ENCODE measurements around the gene IL18R1. TPM values are rescaled to one million over a fixed set of nuclear protein-coding genes. Genes with fewer than 3 reads are reported as not detected.

Gene IL18R1
- total RNA-seq, 1 donor from 2014 or later = 4.9 TPM

DNA sequence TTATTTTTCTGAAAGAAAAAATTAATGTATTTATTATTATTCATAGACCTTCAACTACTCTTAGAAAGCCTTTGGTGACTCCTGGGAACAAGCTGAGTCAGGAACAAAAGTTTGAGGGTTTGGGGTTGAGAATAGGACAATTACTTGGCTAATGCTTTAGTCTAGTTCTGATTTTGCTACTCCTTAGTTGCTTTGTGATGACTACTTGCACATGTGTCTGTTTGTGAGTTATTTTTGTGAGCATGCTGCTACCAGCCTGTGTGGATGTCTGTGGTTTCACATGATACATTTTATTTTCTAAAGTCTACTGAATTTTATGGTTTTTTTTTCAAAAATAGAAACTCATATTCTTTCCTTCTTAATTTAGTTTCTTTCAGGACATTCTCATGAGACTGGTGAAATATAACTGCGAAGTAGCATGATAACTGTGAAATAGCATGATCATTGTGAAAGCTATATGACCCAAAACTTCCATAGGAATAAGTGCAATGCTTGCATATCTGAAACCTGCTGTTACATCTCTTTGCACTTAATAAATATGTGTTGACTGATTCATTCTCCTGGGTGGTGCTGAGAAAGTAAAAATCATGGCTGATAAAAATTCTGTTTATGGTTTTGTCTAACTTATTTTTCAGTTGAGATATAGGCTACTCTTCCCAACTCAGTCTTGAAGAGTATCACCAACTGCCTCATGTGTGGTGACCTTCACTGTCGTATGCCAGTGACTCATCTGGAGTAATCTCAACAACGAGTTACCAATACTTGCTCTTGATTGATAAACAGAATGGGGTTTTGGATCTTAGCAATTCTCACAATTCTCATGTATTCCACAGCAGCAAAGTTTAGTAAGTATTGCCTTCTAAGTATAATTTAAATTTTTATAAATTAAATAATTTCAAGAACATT is 17.9 kb upstream of the IL18R1 start:
- no peak for DNase-seq (ENCODE audit: extremely low spot score in 2 of 2)
- TF ChIP-seq POLR2A (IDR thresholded peaks at IDR 0.05) (no peak), POLR2AphosphoS5 (IDR thresholded peaks at IDR 0.05; ENCODE audit: insufficient read depth in 1 of 2, low read depth in 1 of 2) (no peak)
- TF ChIP-seq, protein P1, sequence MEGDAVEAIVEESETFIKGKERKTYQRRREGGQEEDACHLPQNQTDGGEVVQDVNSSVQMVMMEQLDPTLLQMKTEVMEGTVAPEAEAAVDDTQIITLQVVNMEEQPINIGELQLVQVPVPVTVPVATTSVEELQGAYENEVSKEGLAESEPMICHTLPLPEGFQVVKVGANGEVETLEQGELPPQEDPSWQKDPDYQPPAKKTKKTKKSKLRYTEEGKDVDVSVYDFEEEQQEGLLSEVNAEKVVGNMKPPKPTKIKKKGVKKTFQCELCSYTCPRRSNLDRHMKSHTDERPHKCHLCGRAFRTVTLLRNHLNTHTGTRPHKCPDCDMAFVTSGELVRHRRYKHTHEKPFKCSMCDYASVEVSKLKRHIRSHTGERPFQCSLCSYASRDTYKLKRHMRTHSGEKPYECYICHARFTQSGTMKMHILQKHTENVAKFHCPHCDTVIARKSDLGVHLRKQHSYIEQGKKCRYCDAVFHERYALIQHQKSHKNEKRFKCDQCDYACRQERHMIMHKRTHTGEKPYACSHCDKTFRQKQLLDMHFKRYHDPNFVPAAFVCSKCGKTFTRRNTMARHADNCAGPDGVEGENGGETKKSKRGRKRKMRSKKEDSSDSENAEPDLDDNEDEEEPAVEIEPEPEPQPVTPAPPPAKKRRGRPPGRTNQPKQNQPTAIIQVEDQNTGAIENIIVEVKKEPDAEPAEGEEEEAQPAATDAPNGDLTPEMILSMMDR (IDR thresholded peaks at IDR 0.05) = no peak
- no peaks in the 10 kb centered on the region for H3K27me3 ChIP-seq
- intact Hi-C loops (cut with DNase I) = no loop called here
- no peak overlapping the region for H3K27ac ChIP-seq
- no peaks in the 10 kb centered on the region for H3K36me3 ChIP-seq
- H3K4me3 ChIP-seq = no peak overlapping the region
- no peaks in the 10 kb centered on the region for H3K9me3 ChIP-seq
- H3K4me1 ChIP-seq = peaks cover 2% of the 10 kb centered on the region

DNA sequence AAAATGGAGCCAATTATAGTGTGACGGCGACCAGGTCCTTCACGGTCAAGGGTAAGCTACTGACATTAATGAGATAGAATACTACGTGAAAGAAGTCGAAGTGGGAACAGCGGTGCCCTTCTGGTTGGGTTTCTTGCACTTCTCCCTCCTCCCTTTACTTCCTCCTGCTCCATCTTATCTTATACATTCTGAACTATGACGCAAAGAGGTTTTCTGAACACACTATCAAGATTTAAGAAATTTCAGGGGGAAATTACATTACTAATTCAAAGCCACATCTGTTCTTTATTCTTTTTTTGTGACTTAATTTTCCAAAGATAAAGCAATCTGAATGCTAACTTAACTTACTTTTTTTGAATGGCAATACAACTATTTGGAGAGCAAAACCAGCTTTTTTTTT is 14.8 kb upstream of the IL18R1 start:
- DNase-seq (ENCODE audit: extremely low spot score in 2 of 2) = no peak
- Histone ChIP-seq H3K27ac (no peak overlapping the region), H3K36me3 (no peaks in the 10 kb centered on the region), H3K4me3 (no peak overlapping the region), H3K4me1 (peaks cover 8% of the 10 kb centered on the region), H3K27me3 (no peaks in the 10 kb centered on the region), H3K9me3 (no peaks in the 10 kb centered on the region)
- intact Hi-C loops (cut with DNase I) = no loop called here
- TF ChIP-seq POLR2AphosphoS5 (IDR thresholded peaks at IDR 0.05; ENCODE audit: insufficient read depth in 1 of 2, low read depth in 1 of 2) (no peak), POLR2A (IDR thresholded peaks at IDR 0.05) (no peak)
- TF ChIP-seq, protein P1 (IDR thresholded peaks at IDR 0.05) = no peak

DNA sequence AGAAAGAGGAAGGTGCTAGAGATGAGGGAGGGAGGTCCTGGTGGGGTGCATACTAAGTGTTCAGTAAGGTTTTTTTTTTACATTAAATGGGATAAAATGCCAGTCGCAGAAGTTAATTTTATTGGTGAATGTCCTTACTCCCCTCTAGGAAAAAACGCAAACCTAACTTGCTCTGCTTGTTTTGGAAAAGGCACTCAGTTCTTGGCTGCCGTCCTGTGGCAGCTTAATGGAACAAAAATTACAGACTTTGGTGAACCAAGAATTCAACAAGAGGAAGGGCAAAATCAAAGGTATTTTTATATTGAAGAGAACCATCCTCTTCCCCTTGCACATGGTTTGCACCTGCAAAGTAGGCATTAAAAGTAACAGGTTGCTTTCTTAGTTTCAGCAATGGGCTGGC is 12.7 kb upstream of the IL18R1 start:
- no peak overlapping the region for H3K4me3 ChIP-seq
- H3K27me3 ChIP-seq = no peaks in the 10 kb centered on the region
- no peak overlapping the region for H3K27ac ChIP-seq
- intact Hi-C loops (cut with DNase I) = no loop called here
- no peaks in the 10 kb centered on the region for H3K9me3 ChIP-seq
- no peaks in the 10 kb centered on the region for H3K36me3 ChIP-seq
- TF ChIP-seq, protein P1 (IDR thresholded peaks at IDR 0.05) = peak in 1 of 3 experiments; percentile 13
- TF ChIP-seq POLR2AphosphoS5 (IDR thresholded peaks at IDR 0.05; ENCODE audit: insufficient read depth in 1 of 2, low read depth in 1 of 2) (no peak), POLR2A (IDR thresholded peaks at IDR 0.05) (no peak)
- DNase-seq (ENCODE audit: extremely low spot score in 2 of 2) = no peak
- peaks cover 8% of the 10 kb centered on the region for H3K4me1 ChIP-seq

DNA sequence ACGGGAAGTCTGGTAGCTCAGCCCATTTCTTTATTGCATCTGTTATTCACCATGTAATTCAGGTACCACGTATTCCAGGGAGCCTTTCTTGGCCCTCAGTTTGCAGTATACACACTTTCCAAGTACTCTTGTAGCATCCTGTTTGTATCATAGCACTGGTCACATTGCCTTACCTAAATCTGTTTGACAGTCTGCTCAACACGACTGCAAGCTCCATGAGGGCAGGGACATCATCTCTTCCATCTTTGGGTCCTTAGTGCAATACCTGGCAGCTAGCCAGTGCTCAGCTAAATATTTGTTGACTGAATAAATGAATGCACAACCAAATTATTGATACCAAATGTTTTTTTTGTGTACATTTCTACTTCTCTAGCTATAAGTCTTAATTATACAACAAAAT is 11.2 kb upstream of the IL18R1 start:
- H3K4me1 ChIP-seq = peaks cover 8% of the 10 kb centered on the region
- no peak overlapping the region for H3K27ac ChIP-seq
- TF ChIP-seq, protein P1 (IDR thresholded peaks at IDR 0.05) = no peak
- TF ChIP-seq POLR2A (IDR thresholded peaks at IDR 0.05) (no peak), POLR2AphosphoS5 (IDR thresholded peaks at IDR 0.05; ENCODE audit: insufficient read depth in 1 of 2, low read depth in 1 of 2) (no peak)
- no peak overlapping the region for H3K4me3 ChIP-seq
- no peaks in the 10 kb centered on the region for H3K36me3 ChIP-seq
- H3K9me3 ChIP-seq = no peaks in the 10 kb centered on the region
- intact Hi-C loops (cut with DNase I) = no loop called here
- DNase-seq (ENCODE audit: extremely low spot score in 2 of 2) = no peak
- H3K27me3 ChIP-seq = no peaks in the 10 kb centered on the region

DNA sequence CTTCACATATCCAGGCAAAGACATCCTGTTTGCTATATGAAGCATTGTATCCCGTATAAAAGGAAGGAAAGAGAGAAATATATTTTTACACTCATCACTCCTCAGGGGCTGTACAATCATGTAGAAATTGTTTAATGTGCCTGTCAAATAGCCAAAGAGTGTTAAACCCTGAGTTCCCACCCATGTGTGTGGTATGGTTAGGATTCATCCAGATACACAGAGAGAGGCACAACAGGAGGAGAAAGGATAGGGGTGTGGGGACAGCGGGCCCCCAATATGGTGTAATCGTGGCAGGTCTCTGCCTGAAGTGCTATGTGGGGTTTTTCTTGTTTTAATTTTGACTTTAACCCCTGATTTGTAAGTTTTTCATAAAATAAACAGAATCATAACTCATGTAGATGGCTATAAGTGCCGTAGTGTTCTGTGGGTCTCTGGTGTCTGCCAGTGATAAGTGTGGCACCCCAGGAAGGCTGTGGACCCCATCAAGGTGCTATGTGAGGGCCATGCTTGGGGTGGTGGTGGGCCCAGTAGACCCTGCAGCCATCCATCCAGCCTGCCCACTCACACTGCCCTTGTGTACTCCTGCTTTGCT is 10.2 kb upstream of the IL18R1 start:
- TF ChIP-seq, protein P1 (IDR thresholded peaks at IDR 0.05) = no peak
- no peak for TF ChIP-seq POLR2AphosphoS5 (IDR thresholded peaks at IDR 0.05; ENCODE audit: insufficient read depth in 1 of 2, low read depth in 1 of 2)
- TF ChIP-seq POLR2A (IDR thresholded peaks at IDR 0.05) = no peak
- no peaks in the 10 kb centered on the region for H3K36me3 ChIP-seq
- H3K27me3 ChIP-seq = no peaks in the 10 kb centered on the region
- no peak overlapping the region for H3K4me3 ChIP-seq
- H3K4me1 ChIP-seq = peaks cover 8% of the 10 kb centered on the region
- intact Hi-C loops (cut with DNase I) = no loop called here
- no peak overlapping the region for H3K27ac ChIP-seq
- no peak for DNase-seq (ENCODE audit: extremely low spot score in 2 of 2)
- no peaks in the 10 kb centered on the region for H3K9me3 ChIP-seq
